Right lobe of liver (tissue), 4 donors: ENCODE data around the gene ACOT11.

Experiments used
- CTCF ChIP-seq, 4 donors: fragments of 200-600 bp in 3 of 4; fragments of 450-650 bp in 1 of 4; IDR thresholded peaks; one replicate each; pipeline versions ENCODE4 v1.5.1 to v1.8.0; 2016 to 2022; ENCODE audit warnings: antibody characterized with exemption in 4 of 4, mild to moderate bottlenecking in 2 of 4
- POLR2A ChIP-seq: fragments of 450-650 bp; IDR thresholded peaks from one replicate; pipeline ENCODE4 v1.6.1; 2017; ENCODE audit warnings: antibody characterized with exemption, mild to moderate bottlenecking
- donor health status: DM: no; HTN: no; CAD: no.
- donor health status: DM: no; HTN: no; CAD: no.
- donor health status: DM: no; HTN: yes; CAD: no.

GRCh38 chr1:54614024-54614423, 66.0 kb downstream of the ACOT11 start:
- TF ChIP-seq CTCF (IDR thresholded peaks at IDR 0.05), result no peak
- no peak for TF ChIP-seq POLR2A
